NCI-H146 treated with DMSO at 0.1 percent for 48 hours (cell line): ENCODE results near the gene KCNF1.
A peak's percentile ranks its signal among the peaks of the same experiment; 100 is the strongest.
"Not testable (repeated sequence)": the region's sequence is repeated elsewhere in the genome, so short reads cannot be mapped to it uniquely, and the experiment has no call there.

Experiments
- DNase-seq: peaks from one replicate; lab custom pipeline; 2025; ENCODE audit not compliant: unreplicated experiment; lab: John Stamatoyannopoulos, UW

KCNF1 gene

DNA sequence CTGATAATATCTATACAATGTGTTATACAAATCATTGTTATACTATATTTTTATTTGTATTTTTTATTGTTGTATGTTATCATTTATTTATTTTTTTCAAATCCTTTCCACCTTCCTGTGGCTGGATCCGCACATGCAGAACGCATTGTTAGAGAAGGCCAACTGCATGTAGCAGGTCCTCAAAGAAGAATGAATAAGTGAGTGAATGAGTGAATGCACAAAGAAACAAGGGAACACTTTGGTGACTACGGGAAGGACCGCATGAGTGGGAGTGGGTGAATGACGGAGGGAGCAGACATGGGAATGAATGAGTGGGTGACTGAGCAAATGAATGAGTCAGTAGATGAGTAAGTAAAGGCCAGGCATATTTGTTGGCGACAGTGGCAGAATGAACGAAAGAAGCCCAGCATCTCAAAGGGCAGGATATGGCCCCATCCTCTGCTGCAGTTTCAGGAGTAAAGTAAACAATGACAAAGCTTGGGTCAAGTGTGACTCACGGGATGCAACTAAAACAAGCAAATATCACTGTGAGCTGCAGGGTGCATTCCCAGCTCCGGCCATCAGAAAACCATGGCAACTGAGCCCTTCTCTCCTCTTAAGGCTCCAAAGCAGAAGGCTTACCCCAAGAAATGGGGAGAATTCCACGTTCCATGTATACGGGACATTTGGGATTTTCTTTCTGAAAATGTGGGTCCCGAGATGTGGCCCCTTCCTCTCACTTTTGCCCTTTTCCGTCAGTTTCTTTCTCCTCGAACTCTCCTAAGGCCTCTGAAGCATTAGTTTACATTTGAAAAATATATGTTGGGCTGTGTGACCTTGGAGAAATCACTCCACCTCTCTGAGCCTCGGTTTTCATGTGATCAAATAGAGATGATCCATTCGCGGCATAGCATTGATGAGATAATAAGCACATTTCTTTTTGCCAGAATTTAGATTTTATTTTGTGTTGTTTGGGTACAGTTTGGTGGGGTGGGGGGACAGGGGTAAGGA is 24.5 kb downstream of the KCNF1 start:
- peak; percentile 23 for DNase-seq

DNA sequence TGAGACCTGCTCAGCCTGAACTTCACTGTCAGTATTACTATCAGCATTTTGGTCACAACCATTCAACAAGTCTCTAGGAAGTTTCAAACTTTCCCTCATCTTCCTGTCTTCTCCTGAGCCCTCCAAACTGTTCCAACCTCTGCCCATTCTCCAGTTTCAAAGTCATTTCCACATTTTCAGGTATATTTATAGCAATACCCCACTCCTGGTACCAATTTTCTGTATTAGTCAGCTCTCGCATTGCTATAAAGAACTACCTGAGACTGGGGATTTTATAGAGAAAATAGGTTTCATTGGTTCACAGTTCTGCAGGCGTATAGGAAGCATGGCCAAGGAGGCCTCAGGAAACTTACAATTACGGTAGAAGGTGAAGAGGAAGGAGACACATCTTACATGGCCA is 27.3 kb downstream of the KCNF1 start:
- no peak for DNase-seq

GRCh38 chr2:10940596-10940995 is 28.9 kb downstream of the KCNF1 start:
- no peak for DNase-seq

GRCh38 chr2:10941383-10941782 is 29.6 kb downstream of the KCNF1 start:
- DNase-seq: no peak

- no peak for DNase-seq
Observed at GRCh38 chr2:10944799-10945198, 33.1 kb downstream of the KCNF1 start.

- DNase-seq: no peak
Observed at GRCh38 chr2:10946394-10946793, 34.7 kb downstream of the KCNF1 start.

DNA sequence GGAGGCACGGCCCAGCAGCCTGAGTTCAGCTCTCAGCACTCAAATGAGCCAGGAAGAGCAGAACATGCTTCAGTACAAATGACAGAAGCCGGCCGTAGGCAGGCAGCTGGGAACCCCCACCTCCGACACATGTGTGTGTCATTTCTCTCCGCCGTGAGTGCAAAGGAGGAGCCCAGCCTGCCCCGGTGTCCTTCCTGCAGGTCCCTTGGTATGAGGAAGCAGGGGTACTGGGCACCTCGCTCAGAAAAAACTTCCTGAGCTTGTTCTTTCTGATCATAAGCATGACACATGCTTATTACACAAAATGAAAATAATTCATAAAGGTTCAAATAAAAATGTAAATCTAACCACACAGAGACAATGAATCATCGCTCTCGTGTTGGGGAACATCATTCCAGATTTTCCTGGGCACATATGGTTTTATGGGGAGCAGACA is 35.3 kb downstream of the KCNF1 start:
- no peak for DNase-seq

DNA sequence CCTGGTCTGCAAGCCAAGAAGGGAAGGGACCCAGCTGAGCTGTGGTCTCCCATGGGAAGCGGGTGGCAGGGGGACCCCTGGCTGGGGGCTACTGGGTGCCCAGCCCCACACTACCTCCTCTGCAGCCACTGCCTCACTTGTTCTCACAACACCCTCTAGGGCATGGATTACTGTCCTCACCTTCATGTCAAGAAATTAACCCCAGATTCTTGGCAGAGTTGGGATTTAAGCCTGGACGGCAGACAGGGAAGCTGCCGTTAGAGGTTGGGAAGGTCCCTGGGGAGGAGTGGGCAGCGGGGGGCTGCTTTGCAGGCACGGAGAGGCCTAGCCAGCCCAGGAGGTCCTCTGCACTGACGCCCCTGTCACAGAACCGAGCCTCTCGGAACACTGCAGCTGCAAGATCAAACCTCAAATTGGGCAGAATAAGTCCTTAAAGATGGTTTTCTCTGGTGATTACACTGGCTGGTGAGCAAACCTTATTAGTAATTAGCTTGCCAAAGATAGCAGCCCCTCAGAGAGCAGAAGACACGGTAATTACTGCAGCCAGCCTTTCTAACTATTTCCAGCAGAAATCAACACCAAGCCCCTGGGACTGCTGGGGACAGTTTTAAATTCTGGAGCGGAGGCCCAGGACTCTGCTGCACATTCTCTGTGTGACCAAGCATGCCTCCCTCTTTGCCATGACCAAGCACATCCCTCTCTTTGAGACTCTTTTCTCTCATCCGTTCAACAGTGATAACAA is 35.9 kb downstream of the KCNF1 start:
- no peak for DNase-seq

GRCh38 chr2:10948188-10948564 is 36.4 kb downstream of the KCNF1 start:
- no peak for DNase-seq

DNA sequence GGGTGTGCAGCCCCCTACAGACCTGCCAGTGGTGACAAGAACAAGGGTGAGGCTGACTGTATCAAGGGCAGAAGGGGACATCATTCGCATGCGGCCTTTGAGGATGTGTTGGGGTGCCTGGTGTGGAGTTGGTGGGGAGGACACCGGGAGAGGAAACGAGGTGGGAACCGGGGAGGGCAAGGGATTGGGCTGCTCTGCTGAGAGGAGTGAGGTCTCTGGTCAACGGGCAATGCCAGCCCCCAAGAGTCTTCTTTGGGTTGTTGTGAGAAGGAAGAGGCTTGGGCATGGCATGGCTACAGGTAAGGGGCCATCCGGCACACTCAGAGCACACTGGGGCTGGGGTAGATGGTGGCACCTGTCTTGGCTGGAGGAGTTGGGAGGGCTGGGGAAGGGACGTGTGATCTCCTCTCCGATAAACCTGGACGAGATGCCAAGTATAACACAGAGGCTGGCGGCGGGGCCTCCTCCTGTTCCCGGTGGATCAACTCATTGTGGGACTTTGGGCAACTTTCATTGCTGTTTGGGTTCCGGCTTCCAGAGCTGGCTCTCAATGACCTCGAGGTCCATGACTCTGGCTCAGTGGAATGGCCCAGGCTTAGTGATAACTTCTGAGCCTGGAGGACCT is 37.0 kb downstream of the KCNF1 start:
- no peak for DNase-seq

DNA sequence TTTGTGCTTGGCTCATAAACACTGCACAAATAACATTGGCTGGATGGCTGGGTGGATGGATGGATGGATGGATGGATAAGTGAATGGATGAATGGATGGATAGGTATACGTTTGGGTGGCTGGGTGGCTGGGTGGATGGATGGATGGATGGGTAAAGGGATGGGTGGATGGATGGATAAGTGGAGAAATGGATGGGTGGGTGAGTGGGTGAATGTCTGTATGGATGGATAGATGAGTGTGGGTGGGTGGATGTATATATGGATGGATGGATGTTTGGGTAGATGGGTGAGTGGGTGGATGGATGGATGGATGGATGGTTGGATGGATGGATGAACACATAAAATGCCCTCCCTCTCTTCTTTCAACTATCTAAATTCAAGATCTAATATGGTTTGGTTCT is 38.1 kb downstream of the KCNF1 start:
- DNase-seq: no peak

- no peak for DNase-seq
Observed at GRCh38 chr2:10951558-10952414, 40.1 kb downstream of the KCNF1 start.

DNA sequence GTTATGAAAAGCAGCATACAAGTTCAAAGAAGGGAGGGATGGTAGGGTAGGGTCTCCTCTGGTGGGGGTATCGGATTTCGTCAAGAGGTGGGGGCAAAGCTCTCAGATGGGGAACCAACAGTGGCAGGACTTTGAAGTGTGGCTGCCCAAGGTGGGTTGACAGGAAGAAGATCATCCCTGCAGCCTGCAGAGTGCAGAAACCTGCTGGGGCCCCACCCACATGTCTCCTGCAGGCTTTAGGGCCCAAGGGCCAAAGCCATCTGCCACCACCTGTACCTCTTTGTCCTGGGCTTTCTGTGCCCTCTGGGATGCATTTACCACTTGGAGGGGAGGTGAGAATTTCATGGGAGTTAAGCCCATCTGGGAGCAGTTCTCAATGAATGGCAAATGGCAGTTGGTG is 42.7 kb downstream of the KCNF1 start:
- no peak for DNase-seq

DNA sequence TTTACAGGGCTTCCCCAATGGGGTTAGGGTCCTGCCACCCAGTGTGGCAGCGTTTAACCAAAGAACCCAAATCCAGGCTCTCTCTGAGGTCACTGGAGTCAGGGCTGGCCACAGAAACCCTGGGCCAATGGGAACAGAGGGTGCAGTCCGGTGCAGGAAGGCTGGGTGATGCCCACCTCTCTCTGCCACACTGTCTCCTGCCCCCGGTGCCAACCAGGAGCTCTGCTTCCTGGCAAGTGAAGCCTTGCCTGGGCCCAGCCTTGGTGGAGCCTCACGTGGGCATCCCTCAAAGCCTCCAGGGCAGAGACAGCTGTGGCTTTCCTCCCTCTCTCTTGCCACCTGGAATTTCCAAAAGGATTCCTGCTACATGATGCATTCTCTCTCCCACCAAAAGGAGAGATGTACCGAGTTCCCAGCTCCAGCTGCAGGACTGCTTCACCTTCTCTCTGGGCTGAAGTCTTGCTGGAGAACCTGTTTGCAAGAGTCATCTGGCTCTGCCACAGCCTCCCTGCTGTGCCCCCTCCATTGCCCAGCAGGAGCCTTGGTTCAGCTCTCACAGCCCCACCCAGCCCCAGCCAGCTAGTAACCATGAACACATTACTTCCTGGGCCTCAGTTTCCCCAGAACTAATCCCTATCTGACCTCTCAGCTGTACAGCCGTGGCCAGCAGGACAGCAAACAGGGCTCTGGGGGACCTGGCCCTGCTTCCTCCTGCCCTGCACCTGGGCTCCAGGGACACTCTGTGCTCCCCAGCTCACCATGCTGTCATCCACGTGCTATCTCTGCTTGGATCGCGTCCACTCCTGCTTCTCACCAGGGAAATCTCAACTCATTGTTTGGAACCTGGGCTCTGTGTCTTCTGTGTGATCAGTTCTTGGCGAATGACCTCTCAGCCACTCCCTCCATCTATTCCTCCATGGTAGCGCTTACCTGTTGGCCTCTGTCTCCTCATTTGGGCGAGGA is 43.4 kb downstream of the KCNF1 start:
- no peak for DNase-seq

DNA sequence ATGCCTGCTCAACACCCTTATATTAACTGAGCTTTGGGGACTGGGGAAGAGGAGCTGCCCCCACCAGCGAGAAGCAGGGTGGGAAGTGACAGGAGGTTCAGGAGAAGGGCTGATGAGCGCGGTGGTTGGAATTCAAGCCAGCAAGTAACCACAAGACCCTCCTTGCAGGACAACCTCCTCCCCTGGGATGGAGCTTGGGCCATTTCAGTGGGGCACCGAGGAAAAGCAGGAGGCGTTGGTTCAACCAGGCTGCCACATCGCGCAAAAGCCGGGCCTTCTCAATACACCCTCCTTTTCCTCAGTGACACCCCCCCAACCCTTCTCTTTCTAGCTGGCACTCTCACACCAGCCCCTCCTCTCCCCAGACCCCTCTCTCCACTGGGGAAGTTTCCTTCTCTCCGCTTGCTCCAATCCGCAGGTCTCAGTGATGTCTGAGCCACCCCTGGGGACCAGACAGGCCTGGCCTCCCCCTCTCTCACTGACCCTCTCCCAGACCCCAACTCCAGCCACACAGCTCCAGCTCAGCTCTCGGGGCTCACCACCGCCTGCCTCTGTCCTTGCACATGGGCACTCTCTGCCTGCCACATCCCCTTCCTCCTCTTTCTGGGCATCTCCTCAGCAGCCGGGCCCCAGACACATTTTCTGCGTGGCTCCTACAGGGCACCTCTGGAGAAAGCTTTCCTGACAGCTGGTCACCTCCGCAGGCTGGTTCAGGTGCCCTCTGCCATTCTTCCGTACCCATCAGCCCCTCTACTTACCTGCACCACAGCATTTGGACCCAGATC is 44.5 kb downstream of the KCNF1 start:
- DNase-seq: no peak

GRCh38 chr2:10957391-10957790 is 45.7 kb downstream of the KCNF1 start:
- no peak for DNase-seq

DNA sequence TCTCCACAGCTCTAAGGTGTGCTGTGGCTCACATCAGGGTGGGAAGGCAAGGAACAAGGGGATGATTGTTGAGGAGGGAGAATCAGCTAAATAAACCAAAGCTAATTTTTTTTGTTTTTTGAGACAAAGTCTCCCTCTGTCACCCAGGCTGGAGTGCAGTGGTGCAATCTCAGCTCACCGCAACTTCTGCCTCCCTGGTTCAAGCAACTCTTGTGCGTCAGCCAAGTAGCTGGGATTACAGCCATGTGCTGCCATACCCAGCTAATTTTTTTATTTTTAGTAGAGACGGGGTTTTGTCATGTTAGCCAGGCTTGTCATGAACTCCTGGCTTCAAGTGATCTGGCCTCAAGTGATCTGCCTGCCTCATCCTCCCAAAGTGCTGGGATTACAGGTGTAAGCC is 46.7 kb downstream of the KCNF1 start:
- not testable (repeated sequence) for DNase-seq

DNA sequence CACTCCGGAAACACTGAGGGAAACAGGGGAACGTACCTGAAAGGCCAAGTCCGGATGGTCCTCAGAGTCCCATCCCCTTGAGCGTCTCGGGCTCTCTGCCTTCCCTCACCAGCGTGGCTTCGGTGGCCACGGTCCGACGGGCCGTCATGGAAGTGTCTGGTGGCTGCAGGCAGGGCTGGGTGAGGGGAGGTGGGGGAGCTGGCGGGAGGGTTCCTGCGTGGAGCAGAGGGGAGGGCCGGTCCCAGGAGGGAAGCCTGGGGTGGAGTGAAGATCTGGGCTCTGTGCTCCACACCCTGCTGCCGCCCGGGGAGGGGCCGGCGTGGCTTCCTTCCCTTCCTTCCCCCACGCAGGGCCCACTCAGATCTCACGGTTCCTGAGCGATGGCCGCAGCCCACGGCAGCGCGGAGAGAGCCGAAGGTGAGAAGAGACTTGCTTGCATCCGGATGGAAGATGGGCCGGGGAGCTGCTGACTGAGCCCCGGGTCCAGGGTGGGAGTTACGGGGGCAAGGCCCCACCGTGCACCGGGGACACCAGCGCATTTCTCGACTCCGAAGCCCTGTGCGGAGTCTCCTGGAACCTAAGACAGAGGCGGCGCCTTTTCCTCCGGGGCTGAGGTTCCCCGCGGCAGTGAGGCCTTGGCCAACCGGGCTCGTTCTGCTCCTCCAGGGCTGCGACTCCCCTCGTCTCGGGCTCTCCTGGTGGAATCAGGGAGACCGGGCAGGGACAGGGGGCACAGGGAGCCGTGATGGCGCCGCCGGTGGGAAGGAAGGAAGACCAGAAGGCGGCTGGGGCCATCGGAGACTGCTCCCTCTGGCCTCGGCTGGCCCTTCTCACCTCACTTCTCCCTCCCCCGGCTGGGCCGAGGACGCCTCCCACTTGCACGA is 49.1 kb downstream of the KCNF1 start:
- no peak for DNase-seq
